Measurements from ENCODE around the gene AMBRA1.

DNA sequence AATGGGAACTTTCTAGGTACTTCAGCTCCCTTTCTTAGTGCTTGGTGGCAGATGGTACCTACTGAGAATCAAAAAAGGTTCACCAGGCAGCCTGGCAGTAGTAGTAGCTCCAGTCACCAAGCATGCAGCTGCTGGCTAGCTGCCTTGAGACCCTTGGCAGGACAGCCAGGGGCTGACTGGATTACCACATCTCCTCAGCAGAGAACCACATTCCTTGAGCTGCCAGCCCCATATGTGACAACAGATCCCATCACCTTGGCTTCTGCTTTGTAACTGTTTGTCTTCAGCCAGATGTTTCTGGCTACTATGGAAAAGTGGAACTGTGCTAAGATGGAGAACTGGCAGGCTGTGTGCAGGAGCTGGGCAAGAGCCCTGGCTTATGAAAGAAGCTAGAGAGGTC, 162.6 kb downstream of the AMBRA1 start:
- TF ChIP-seq, protein P1, sequence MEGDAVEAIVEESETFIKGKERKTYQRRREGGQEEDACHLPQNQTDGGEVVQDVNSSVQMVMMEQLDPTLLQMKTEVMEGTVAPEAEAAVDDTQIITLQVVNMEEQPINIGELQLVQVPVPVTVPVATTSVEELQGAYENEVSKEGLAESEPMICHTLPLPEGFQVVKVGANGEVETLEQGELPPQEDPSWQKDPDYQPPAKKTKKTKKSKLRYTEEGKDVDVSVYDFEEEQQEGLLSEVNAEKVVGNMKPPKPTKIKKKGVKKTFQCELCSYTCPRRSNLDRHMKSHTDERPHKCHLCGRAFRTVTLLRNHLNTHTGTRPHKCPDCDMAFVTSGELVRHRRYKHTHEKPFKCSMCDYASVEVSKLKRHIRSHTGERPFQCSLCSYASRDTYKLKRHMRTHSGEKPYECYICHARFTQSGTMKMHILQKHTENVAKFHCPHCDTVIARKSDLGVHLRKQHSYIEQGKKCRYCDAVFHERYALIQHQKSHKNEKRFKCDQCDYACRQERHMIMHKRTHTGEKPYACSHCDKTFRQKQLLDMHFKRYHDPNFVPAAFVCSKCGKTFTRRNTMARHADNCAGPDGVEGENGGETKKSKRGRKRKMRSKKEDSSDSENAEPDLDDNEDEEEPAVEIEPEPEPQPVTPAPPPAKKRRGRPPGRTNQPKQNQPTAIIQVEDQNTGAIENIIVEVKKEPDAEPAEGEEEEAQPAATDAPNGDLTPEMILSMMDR (IDR thresholded peaks at IDR 0.05; ENCODE audit: control extremely low read depth in 1 of 3, insufficient read depth in 1 of 3, low read depth in 1 of 3, low read length in 3 of 3) = no peak
- no peak for TF ChIP-seq POLR2AphosphoS5 (IDR thresholded peaks at IDR 0.05; ENCODE audit: low read depth, low read length)
- TF ChIP-seq RXRA (IDR thresholded peaks at IDR 0.05; ENCODE audit: insufficient read depth, low read depth, low read length) = no peak
- TF ChIP-seq CREB1 (IDR thresholded peaks at IDR 0.05) = no peak
- no peak for TF ChIP-seq TAF1 (IDR thresholded peaks at IDR 0.05; ENCODE audit: low read depth, low read length)
- no peak for TF ChIP-seq YY1 (IDR thresholded peaks at IDR 0.05; ENCODE audit: low read depth, low read length)
- TF ChIP-seq, protein P2, sequence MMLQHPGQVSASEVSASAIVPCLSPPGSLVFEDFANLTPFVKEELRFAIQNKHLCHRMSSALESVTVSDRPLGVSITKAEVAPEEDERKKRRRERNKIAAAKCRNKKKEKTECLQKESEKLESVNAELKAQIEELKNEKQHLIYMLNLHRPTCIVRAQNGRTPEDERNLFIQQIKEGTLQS (IDR thresholded peaks at IDR 0.05; ENCODE audit: insufficient read depth, low read depth, low read length) = no peak
- TF ChIP-seq POLR2A (IDR thresholded peaks at IDR 0.05; ENCODE audit: control extremely low read depth in 1 of 2, low read depth in 2 of 2, low read length in 2 of 2) = no peak
- no peak for TF ChIP-seq EZH2 (IDR thresholded peaks at IDR 0.05; ENCODE audit: low read depth, low read length, severe bottlenecking)
- no peak for TF ChIP-seq HDAC6 (IDR thresholded peaks at IDR 0.05; ENCODE audit: low read depth, low read length)
- no peak for TF ChIP-seq HDAC2 (IDR thresholded peaks at IDR 0.05; ENCODE audit: borderline replicate concordance in 1 of 2, low read depth in 2 of 2, low read length in 2 of 2)
- no peak for TF ChIP-seq GABPA (IDR thresholded peaks at IDR 0.05; ENCODE audit: borderline replicate concordance, insufficient read depth, low read length)
- no peak for TF ChIP-seq EGR1 (IDR thresholded peaks at IDR 0.05; ENCODE audit: borderline replicate concordance, low read depth, low read length)
- TF ChIP-seq CEBPB (IDR thresholded peaks at IDR 0.05; ENCODE audit: low read depth, low read length) = no peak

Data from H1 (cell line).